ENCODE measurements around the gene NXPE3.

- TF ChIP-seq CTCF (IDR thresholded peaks at IDR 0.05; ENCODE audit: low read depth, low read length, poor library complexity, severe bottlenecking) (no peak), EZH2phosphoT487 (IDR thresholded peaks at IDR 0.05; ENCODE audit: borderline replicate concordance, low read length) (no peak)
Measured at GRCh38 chr3:101819649-101820206, 40.7 kb downstream of the NXPE3 start.
